IPS-NIHi7 (cell line): ENCODE data around the gene RSRC1.
"Not testable (repeated sequence)": the region's sequence is repeated elsewhere in the genome, so short reads cannot be mapped to it uniquely, and the experiment has no call there.

Experiments used
- DNase-seq: peaks from one replicate; pipeline ENCODE4 v3.0.0; 2012; ENCODE audit warnings: mixed read lengths; ENCODE audit errors: extremely low spot score

Gene RSRC1

GRCh38 chr3:158463556-158463955 lies 353.7 kb downstream of the RSRC1 start:
- no peak for DNase-seq

GRCh38 chr3:158465074-158465473 lies 355.2 kb downstream of the RSRC1 start:
- no peak for DNase-seq

- DNase-seq: no peak
These were observed 361.2 kb downstream of the RSRC1 start for GRCh38 chr3:158470944-158471638.

- no peak for DNase-seq
These were observed 361.9 kb downstream of the RSRC1 start for GRCh38 chr3:158471639-158472294.

- no peak for DNase-seq
These were observed 369.2 kb downstream of the RSRC1 start for GRCh38 chr3:158479051-158479450.

GRCh38 chr3:158483701-158484235 lies 373.9 kb downstream of the RSRC1 start:
- DNase-seq: no peak

- no peak for DNase-seq
These were observed 376.3 kb downstream of the RSRC1 start for GRCh38 chr3:158486200-158486599.

- DNase-seq: no peak
These were observed 378.8 kb downstream of the RSRC1 start for GRCh38 chr3:158488670-158489069.

GRCh38 chr3:158489181-158489580 lies 379.3 kb downstream of the RSRC1 start:
- no peak for DNase-seq

GRCh38 chr3:158491968-158492367 lies 382.1 kb downstream of the RSRC1 start:
- DNase-seq: no peak

- no peak for DNase-seq
These were observed 382.8 kb downstream of the RSRC1 start for GRCh38 chr3:158492685-158493084.

- no peak for DNase-seq
These were observed 384.0 kb downstream of the RSRC1 start for GRCh38 chr3:158493931-158494330.

- no peak for DNase-seq
These were observed 384.8 kb downstream of the RSRC1 start for GRCh38 chr3:158494673-158495072.

GRCh38 chr3:158495398-158495902 lies 385.6 kb downstream of the RSRC1 start:
- DNase-seq: not testable (repeated sequence)

GRCh38 chr3:158505117-158505516 lies 395.2 kb downstream of the RSRC1 start:
- DNase-seq: no peak

- DNase-seq: no peak
These were observed 396.6 kb downstream of the RSRC1 start for GRCh38 chr3:158506456-158506855.

GRCh38 chr3:158508481-158508880 lies 398.6 kb downstream of the RSRC1 start:
- no peak for DNase-seq

- no peak for DNase-seq
These were observed 400.0 kb downstream of the RSRC1 start for GRCh38 chr3:158509891-158510290.

GRCh38 chr3:158516729-158517128 lies 406.8 kb downstream of the RSRC1 start:
- not testable (repeated sequence) for DNase-seq

GRCh38 chr3:158519776-158520175 lies 409.9 kb downstream of the RSRC1 start:
- DNase-seq: no peak

GRCh38 chr3:158520433-158520832 lies 410.5 kb downstream of the RSRC1 start:
- DNase-seq: no peak

GRCh38 chr3:158522221-158523136 lies 412.6 kb downstream of the RSRC1 start:
- DNase-seq: no peak
